Measurements from ENCODE around the gene PRRC2B. TPM values are rescaled to one million over a fixed set of nuclear protein-coding genes. Genes with fewer than 3 reads are reported as not detected.

PRRC2B gene
- polyA plus RNA-seq, 1 donor: 189 TPM

- no peak for DNase-seq
These were observed 12.9 kb downstream of the PRRC2B start for GRCh38 chr9:131406563-131407436.

GRCh38 chr9:131407717-131408195 is 13.9 kb downstream of the PRRC2B start:
- no peak for DNase-seq

- DNase-seq: no peak
These were observed 15.6 kb downstream of the PRRC2B start for GRCh38 chr9:131409458-131409992.

- no peak for DNase-seq
These were observed 16.2 kb downstream of the PRRC2B start for GRCh38 chr9:131410044-131410491.

GRCh38 chr9:131411719-131412681 is 18.1 kb downstream of the PRRC2B start:
- DNase-seq: no peak

- no peak for DNase-seq
These were observed 22.6 kb downstream of the PRRC2B start for GRCh38 chr9:131416509-131416908.

- DNase-seq: no peak
These were observed 23.6 kb downstream of the PRRC2B start for GRCh38 chr9:131417264-131418142.

GRCh38 chr9:131418143-131419025 is 24.5 kb downstream of the PRRC2B start:
- no peak for DNase-seq

- no peak for DNase-seq
These were observed 25.2 kb downstream of the PRRC2B start for GRCh38 chr9:131419026-131419614.

GRCh38 chr9:131419716-131420115 is 25.8 kb downstream of the PRRC2B start:
- no peak for DNase-seq

GRCh38 chr9:131420980-131421624 is 27.2 kb downstream of the PRRC2B start:
- DNase-seq: no peak

GRCh38 chr9:131421691-131422090 is 27.8 kb downstream of the PRRC2B start:
- no peak for DNase-seq

- no peak for DNase-seq
These were observed 28.4 kb downstream of the PRRC2B start for GRCh38 chr9:131422241-131422792.

GRCh38 chr9:131423171-131423581 is 29.3 kb downstream of the PRRC2B start:
- DNase-seq: peak; percentile 71

GRCh38 chr9:131426545-131426944 is 32.7 kb downstream of the PRRC2B start:
- DNase-seq: no peak

GRCh38 chr9:131429121-131430012 is 35.5 kb downstream of the PRRC2B start:
- DNase-seq: no peak

GRCh38 chr9:131432050-131432449 is 38.2 kb downstream of the PRRC2B start:
- DNase-seq: no peak
